ENCODE measurements around the gene CCDC102A. TPM values are rescaled to one million over a fixed set of nuclear protein-coding genes. Genes with fewer than 3 reads are reported as not detected.
A peak's percentile ranks its signal among the peaks of the same experiment; 100 is the strongest.

CCDC102A gene
- 10 to 100 TPM in 2 of 6 donors, 1 to 10 TPM in 4; 3.8 to 13.8 (median 9.3) TPM for polyA plus RNA-seq (ENCODE audit: low read depth in 6 of 6)

DNA sequence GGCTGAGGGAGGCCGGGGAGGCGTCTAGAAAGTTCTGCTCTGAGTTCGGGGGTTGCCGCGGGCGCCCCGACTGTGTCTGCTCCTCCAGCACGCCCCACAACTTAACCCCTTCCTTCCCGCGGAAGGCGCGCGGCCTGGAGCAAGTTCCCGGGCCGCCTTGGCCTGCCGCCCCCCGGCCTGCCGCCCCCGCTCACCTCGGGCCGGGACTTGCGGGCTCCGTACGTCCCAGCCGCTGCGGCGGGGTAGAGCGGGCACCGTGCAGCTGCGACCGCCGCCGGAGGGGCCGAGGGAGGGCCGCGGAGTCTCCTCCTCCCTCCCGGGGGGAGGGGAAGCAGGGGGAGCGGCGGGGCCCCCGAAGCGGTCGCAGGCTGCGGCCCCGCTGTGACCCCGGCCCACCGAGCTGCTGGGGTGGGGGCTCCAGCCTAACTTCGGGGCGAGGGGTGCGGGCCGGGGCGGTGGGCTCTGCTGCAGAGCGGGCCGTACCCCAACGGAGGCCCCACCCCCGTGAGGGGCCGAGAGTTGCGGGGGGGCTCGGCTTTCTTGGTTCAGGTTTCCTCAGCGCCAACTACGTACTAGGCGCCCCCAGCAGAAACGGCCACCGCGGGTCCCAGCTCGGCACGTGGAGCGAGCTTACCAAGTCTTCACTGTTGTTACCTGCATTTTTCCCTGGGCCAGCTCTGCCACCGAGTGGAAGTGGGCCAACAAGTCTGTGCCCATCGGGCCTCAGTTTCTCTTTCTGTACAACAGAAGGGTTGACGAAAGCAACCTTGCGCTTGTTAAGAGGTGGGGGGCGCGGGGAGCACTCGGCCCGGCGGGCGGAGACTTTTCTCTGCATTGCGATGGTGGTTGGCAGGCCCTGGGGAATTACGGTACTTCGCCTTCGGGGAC is at the start of gene CCDC102A:
CCDC102A (minus strand) TSS at position 266 of the 888 bp plus-strand sequence. CDS start 7,394 bp downstream, outside the sequence.
- DNase-seq: peak; percentile 66
- Mint-ChIP-seq H3K9me3 (no peaks in the 10 kb centered on the region), H3K4me3 (peak within 1 kb of the TSS; percentile 74 to 97 (median 88)), H3K27ac (peak within 1 kb of the TSS; percentile 71 to 98 (median 96)), H3K27me3 (no peaks in the 10 kb centered on the region), H3K4me1 (peaks cover 62 to 82% (median 79%) of the 10 kb centered on the region in 3 donors), H3K36me3 (no peaks in the 10 kb centered on the region)
- peak; percentile 56 to 57 for ATAC-seq (ENCODE audit: low read depth in 2 of 2)

DNA sequence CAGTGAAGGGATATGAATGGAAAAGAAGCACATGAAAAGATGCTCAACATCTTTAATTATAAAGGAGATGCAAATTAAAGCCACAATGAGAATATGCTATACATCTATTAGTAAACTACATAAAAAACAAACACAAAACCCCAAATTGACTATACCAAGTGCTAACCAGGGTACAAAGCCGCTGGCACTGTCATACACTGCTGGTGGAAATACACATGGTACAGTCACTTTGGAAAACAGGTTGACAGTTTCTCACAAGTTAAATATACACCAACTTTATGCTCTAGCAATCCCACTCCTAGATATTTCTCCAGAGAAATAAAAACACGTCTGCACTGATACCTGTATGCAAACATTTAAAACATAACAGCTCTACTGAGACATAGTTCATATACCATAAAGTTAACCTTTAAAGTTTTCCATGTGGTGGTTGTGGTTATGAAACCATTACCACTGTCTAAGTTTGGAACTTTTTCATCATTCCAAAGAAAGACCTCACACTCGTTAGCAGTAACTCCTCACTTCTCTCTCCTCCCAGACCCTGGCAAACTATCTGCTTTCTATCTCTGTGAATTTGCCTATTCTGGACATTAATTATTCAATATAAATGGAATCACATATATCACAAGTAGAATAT is 48.8 kb upstream of the CCDC102A start:
- Mint-ChIP-seq H3K4me3 (no peak overlapping the region), H3K36me3 (no peaks in the 10 kb centered on the region), H3K27ac (peak overlapping the region in 1 of 6 donors; percentile 71), H3K9me3 (peaks cover 0 to 1% (median 0%) of the 10 kb centered on the region in 7 donors), H3K27me3 (no peaks in the 10 kb centered on the region), H3K4me1 (peaks cover 0 to 1% (median 0%) of the 10 kb centered on the region in 3 donors)
- DNase-seq (no peak), ATAC-seq (ENCODE audit: low read depth in 2 of 2) (no peak)

DNA sequence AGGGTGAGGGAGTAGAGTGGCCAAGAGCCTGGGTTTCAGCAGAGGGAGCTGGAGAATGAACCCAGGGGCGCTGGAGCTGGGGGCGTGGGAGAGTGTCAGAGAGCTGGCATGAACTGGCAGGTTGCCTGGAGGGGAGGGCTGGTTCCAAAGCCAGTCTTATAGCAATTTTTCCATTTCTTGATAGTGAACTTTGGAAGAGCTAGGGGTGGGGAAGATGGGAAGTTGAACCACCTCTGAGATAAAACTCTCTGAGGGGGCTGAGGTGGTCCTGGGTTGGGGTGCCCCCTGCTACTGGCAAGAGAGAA is 42.9 kb upstream of the CCDC102A start:
- Mint-ChIP-seq H3K27ac (peak overlapping the region in 3 of 6 donors; percentile 19 to 71 (median 22)), H3K4me1 (peaks cover 12 to 26% (median 20%) of the 10 kb centered on the region in 3 donors), H3K27me3 (no peaks in the 10 kb centered on the region), H3K4me3 (no peak overlapping the region), H3K36me3 (no peaks in the 10 kb centered on the region), H3K9me3 (peaks cover 0 to 2% (median 0%) of the 10 kb centered on the region in 7 donors)
- no peak for ATAC-seq (ENCODE audit: low read depth in 2 of 2)
- DNase-seq: no peak

DNA sequence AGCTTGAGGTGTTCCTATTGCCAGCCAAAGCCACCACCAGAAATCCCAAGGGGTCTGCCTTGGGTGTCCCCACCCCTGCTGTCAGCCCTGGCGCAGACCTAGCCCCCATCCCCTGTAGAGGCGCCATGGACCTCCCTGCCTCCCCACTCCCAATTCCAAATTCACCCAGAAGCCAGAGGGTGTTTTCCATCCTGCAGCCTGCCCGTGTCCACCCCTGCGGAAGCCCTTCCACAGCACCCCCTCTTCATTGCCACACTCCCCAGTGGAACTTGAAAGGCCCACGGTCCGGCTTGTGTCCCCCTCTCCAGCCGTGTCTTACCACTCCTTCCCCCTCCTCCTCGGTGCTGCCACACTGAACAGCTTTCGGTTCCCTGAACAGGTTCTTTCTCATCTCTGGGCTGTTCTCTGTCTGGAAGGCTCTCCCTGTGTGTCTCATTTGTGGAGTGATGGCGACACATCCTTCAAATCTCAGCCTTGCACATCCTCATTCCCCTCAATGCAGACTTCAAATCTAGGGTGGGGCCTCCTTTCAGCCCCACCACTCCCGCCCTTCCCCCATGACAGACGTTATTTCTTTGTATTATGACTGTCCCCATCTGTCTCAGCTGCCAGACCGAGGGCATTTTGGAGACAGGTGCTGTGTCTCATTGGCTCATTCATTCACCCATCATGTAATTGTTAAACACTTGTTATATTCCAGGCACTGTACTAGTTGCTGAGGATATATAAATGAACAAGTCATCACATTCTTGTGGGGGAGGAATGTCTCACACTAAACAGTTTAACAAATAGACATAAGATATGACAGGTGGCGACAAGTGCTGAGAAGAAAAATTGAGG is 42.4 kb upstream of the CCDC102A start:
- Mint-ChIP-seq H3K27ac (peak overlapping the region in 5 of 6 donors; percentile 19 to 73 (median 31)), H3K4me3 (peak overlapping the region in 1 of 8 donors; percentile 23), H3K36me3 (no peaks in the 10 kb centered on the region), H3K27me3 (no peaks in the 10 kb centered on the region), H3K4me1 (peaks cover 14 to 26% (median 20%) of the 10 kb centered on the region in 3 donors), H3K9me3 (peaks cover 0 to 2% (median 0%) of the 10 kb centered on the region in 7 donors)
- no peak for DNase-seq
- no peak for ATAC-seq (ENCODE audit: low read depth in 2 of 2)

DNA sequence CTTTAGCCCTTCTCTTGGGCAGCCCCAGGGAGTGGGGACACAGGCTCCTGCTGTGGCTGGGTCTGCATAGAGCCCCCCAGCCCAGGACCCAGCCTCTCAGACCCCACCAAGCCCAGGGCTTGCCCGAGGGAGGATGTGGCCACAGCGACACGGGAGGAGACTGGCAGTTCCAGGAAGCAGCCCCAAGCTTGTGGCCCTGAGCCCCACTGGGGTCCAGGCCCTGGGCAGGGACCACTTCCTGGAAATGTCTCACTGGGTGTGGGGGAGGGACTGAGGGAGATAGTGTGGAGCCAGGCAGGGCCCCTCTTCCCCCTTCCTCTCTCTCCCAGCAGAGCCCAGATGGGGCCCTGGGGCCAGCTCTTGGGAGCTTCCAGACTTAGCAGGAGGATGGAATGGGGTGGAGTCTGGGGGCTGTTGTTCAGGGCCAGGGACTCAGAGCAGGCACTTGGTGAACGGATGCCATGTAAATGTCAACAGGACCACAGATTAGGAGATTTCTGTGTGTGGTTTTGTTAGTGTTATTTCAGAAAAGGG is 41.4 kb upstream of the CCDC102A start:
- peaks cover 0 to 2% (median 0%) of the 10 kb centered on the region in 7 donors for H3K9me3 Mint-ChIP-seq
- H3K27ac Mint-ChIP-seq: peak overlapping the region in 1 of 6 donors; percentile 71
- H3K36me3 Mint-ChIP-seq: no peaks in the 10 kb centered on the region
- no peak overlapping the region for H3K4me3 Mint-ChIP-seq
- no peak for ATAC-seq (ENCODE audit: low read depth in 2 of 2)
- no peaks in the 10 kb centered on the region for H3K27me3 Mint-ChIP-seq
- no peak for DNase-seq
- H3K4me1 Mint-ChIP-seq: peaks cover 14 to 26% (median 19%) of the 10 kb centered on the region in 3 donors

DNA sequence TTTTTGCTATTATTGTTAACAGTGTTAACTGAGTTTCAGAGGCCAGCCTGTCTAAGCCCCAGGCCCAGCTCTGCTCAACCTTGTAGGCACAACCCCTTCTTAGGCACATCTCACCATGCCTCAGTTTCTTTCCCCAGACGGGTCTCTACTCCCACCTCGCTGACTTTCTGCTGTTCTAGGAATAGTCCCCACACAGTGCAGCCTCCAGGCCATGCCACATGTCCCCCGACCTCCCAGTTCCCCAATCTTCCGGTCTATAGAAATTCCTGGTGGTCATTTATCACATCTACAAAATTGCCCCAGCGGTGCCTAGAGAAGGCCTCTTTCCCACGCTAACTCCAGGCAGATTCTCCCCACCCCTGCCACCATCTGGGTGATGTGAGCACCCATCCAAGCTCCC is 40.8 kb upstream of the CCDC102A start:
- peaks cover 14 to 26% (median 18%) of the 10 kb centered on the region in 3 donors for H3K4me1 Mint-ChIP-seq
- no peaks in the 10 kb centered on the region for H3K36me3 Mint-ChIP-seq
- H3K4me3 Mint-ChIP-seq: no peak overlapping the region
- ATAC-seq (ENCODE audit: low read depth in 2 of 2): no peak
- peak overlapping the region in 1 of 6 donors; percentile 73 for H3K27ac Mint-ChIP-seq
- DNase-seq: no peak
- no peaks in the 10 kb centered on the region for H3K27me3 Mint-ChIP-seq
- H3K9me3 Mint-ChIP-seq: peaks cover 0 to 2% (median 0%) of the 10 kb centered on the region in 7 donors

DNA sequence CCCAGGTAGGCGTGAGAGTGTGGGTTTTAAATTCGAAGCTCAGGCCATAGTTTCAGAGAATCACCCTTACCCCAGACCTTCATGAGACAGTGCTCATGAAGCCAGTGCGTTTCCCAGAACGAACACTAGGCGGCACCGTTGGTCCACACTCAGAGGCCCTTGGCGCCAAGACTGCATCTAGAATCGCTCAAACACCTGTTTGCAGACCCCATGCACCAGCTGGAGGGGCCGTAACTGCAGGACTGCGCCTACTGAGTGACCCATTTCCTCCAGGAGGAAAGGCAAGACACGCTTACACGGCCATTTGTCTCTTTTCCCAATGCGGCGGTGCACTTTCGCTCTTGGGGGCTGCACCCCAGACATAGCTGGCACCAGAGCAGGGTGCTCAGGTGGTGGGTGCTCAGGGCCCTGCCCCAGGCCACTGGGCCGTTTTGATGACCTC is 40.1 kb upstream of the CCDC102A start:
- no peaks in the 10 kb centered on the region for H3K36me3 Mint-ChIP-seq
- DNase-seq (peak; percentile 58), ATAC-seq (ENCODE audit: low read depth in 2 of 2) (peak; percentile 76 to 95)
- peaks cover 14 to 26% (median 18%) of the 10 kb centered on the region in 3 donors for H3K4me1 Mint-ChIP-seq
- peak overlapping the region in 4 of 6 donors; percentile 32 to 57 (median 48) for H3K27ac Mint-ChIP-seq
- no peaks in the 10 kb centered on the region for H3K27me3 Mint-ChIP-seq
- no peak overlapping the region for H3K4me3 Mint-ChIP-seq
- peaks cover 0 to 2% (median 0%) of the 10 kb centered on the region in 7 donors for H3K9me3 Mint-ChIP-seq

DNA sequence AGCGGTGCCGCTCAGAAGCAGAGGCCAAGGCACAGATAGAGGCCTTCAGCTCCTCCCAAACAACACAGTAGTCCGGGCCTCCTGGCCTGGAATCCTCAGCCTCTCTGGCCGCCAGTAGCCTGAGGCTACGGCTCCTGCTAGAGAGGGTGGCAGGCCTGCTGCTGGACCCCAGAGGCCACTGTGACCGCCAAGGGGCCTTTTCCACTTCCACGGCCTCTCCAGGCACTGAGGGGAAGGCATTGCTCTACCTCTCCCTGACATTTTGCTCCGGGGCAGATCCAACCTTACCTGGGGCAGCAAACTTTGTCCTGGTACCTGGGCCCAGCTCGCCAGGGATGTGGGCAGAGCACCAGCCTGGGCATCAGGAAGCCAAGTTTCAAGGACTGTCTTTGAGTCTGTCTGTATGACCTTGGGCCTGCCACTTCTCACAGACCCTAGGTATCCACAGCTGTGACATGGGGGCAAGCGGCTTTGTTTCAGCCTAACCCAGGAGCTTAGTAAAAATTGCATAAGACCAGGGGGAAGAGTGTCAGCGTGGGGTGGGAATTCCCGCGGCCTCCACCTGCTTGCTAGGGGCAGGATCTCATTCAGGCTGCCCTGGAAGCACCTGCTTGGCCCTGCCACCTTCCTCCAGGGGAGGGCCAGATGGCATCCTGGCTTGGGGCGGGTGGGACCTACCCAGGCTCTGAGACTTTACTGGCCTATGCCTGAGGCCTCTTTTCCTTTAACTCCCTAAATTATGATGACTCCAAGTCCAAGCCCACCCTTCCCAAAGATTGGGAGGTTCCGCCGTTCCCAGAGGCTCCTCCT is 39.3 kb upstream of the CCDC102A start:
- H3K4me3 Mint-ChIP-seq: no peak overlapping the region
- peaks cover 0 to 2% (median 0%) of the 10 kb centered on the region in 7 donors for H3K9me3 Mint-ChIP-seq
- H3K4me1 Mint-ChIP-seq: peaks cover 14 to 26% (median 18%) of the 10 kb centered on the region in 3 donors
- H3K27ac Mint-ChIP-seq: peak overlapping the region in 4 of 6 donors; percentile 32 to 57 (median 52)
- DNase-seq (no peak), ATAC-seq (ENCODE audit: low read depth in 2 of 2) (no peak)
- no peaks in the 10 kb centered on the region for H3K36me3 Mint-ChIP-seq
- no peaks in the 10 kb centered on the region for H3K27me3 Mint-ChIP-seq

DNA sequence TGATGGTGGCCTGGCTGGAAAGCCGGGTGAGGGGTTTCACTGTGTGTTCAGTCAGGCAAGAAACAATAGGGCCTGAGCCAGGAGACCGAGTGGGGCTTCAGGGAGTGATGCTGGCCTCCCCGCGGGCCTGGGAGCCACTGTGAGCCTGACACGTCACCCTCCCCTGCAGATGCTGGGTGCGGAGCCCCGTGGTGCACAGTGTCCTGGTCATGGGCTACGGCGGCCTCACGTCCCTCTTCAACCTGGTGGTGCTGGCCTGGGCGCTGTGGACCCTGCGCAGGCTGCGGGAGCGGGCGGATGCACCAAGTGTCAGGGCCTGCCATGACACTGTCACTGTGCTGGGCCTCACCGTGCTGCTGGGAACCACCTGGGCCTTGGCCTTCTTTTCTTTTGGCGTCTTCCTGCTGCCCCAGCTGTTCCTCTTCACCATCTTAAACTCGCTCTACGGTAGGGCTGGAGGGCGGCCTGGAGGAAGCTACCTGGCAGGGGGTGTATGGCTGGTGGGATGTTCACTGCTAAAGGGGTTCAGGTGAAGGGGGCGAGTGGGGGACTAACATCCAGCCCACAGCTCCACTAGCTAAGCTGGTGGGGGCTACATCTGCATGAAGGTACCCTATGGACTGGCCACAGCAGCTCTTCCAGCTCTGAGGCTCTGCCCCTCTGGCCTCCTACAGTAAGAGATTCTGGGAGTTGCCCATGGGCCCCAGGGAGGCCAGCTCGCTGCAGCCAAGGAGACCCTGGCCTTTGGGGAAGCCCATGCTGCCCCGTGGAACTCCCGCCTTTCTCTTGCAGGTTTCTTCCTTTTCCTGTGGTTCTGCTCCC is 38.5 kb upstream of the CCDC102A start:
- ATAC-seq (ENCODE audit: low read depth in 2 of 2) (no peak), DNase-seq (no peak)
- peaks cover 18 to 28% (median 20%) of the 10 kb centered on the region in 3 donors for H3K4me1 Mint-ChIP-seq
- no peaks in the 10 kb centered on the region for H3K27me3 Mint-ChIP-seq
- H3K4me3 Mint-ChIP-seq: no peak overlapping the region
- H3K36me3 Mint-ChIP-seq: peaks cover 2 to 8% of the 10 kb centered on the region in 2 donors
- H3K9me3 Mint-ChIP-seq: peaks cover 0 to 2% (median 0%) of the 10 kb centered on the region in 7 donors
- H3K27ac Mint-ChIP-seq: peak overlapping the region in 2 of 6 donors; percentile 69 to 88

DNA sequence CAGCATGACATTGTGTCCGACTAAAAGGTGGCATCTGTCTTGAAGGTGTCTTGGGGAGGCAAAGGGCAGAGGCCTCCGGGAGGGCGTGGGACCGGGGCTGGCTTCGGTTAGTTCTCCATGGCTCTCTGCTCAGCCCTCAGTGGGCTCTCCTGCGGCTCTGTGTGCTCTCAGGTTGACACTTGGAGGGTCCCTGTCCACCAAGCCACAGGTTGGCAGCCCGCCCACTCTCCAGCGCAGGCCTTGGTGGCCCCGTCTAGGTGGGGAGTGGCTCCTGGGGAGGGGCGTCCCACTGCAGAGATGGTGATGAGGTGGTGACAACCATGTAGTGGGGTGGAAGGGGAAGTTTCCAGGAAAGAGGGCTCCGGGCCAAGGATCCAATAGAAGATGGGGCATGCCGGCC is 37.7 kb upstream of the CCDC102A start:
- peaks cover 18 to 36% (median 27%) of the 10 kb centered on the region in 3 donors for H3K4me1 Mint-ChIP-seq
- DNase-seq (no peak), ATAC-seq (ENCODE audit: low read depth in 2 of 2) (no peak)
- peaks cover 0 to 10% (median 0%) of the 10 kb centered on the region in 7 donors for H3K9me3 Mint-ChIP-seq
- peak overlapping the region in 1 of 8 donors; percentile 1 for H3K4me3 Mint-ChIP-seq
- no peaks in the 10 kb centered on the region for H3K27me3 Mint-ChIP-seq
- peaks cover 10 to 15% of the 10 kb centered on the region in 2 donors for H3K36me3 Mint-ChIP-seq
- peak overlapping the region in 1 of 6 donors; percentile 30 for H3K27ac Mint-ChIP-seq

DNA sequence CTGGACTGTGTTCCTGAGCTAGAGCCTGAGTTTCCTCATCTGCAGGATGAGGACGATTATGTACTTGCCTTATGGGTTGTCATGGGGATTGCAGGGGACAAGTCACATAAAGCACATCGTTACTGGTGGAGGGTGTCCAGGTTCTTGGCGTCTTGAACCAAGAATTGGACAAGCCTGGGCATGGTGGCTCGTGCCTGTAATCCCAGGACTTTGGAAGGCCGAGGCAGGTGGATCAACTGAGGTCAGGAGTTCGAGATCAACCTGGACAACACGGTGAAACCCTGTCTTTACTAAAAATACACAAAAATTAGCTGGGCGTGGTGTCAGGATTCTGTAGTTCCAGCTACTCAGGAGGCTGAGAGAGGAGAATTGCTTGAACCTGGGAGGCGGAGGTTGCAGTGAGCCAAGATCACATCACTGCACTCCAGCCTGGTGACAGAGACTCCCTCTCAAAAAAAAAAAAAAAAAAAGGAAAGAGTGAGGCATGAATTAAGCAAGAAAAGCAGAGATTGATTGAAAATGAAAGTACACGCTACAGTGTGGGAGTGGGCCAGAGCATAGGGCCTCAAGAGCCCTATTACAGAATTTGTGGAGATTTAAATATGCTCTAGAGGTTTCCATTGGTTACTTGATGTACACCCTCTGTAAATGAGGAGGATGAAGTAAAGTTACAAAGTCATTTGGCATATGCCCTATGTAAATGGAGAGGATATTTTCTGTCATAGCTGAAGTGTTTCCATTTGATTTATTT is 36.8 kb upstream of the CCDC102A start:
- Mint-ChIP-seq H3K4me3 (no peak overlapping the region), H3K27ac (peak overlapping the region in 3 of 6 donors; percentile 30 to 86 (median 81)), H3K9me3 (peaks cover 0 to 10% (median 0%) of the 10 kb centered on the region in 7 donors), H3K27me3 (no peaks in the 10 kb centered on the region), H3K4me1 (peaks cover 9 to 30% (median 23%) of the 10 kb centered on the region in 3 donors), H3K36me3 (peaks cover 17 to 25% of the 10 kb centered on the region in 2 donors)
- DNase-seq: no peak
- no peak for ATAC-seq (ENCODE audit: low read depth in 2 of 2)
